CD4-positive, alpha-beta T cell treated with Interleukin-15 for 4 hours (primary cell): ENCODE measurements around the gene KPNB1.

Experiments used
- DNase-seq: peaks from one replicate; pipeline ENCODE4 v3.0.0-alpha.2; 2020; ENCODE audit warnings: low spot score

KPNB1 gene

GRCh38 chr17:47728214-47728877 is 78.6 kb downstream of the KPNB1 start:
- DNase-seq: no peak

GRCh38 chr17:47729476-47729875 is 79.8 kb downstream of the KPNB1 start:
- no peak for DNase-seq

- DNase-seq: no peak
Observed at GRCh38 chr17:47730681-47731080, 81.0 kb downstream of the KPNB1 start.

GRCh38 chr17:47731396-47731795 is 81.7 kb downstream of the KPNB1 start:
- DNase-seq: no peak

- DNase-seq: no peak
Observed at GRCh38 chr17:47732399-47733046, 82.8 kb downstream of the KPNB1 start.

- DNase-seq: peak; percentile 93
Observed at GRCh38 chr17:47733047-47733673, 83.4 kb downstream of the KPNB1 start, which contains the start of gene TBX21. TBX21 (plus strand) TSS chr17:47733236; CDS start chr17:47733455, 219 bp downstream.

GRCh38 chr17:47733674-47734410 is 84.1 kb downstream of the KPNB1 start:
- no peak for DNase-seq

GRCh38 chr17:47735139-47735464 is 85.4 kb downstream of the KPNB1 start:
- no peak for DNase-seq
